Liver (tissue), 9 donors: ENCODE results near the gene TUSC2. TPM values are rescaled to one million over a fixed set of nuclear protein-coding genes. Genes with fewer than 3 reads are reported as not detected.

ENCODE experiments used
- DNase-seq: peaks from one replicate; pipeline ENCODE4 v3.0.0-alpha.2; 2017; ENCODE audit warnings: low spot score
- H3K27ac ChIP-seq, 2 donors: one replicate each; pipeline ENCODE4 v1.7.0; 2013; ENCODE audit warnings: inconsistent platforms in 2 of 2, low read length in 2 of 2, control low read depth in 1 of 2, low read depth in 1 of 2, mild to moderate bottlenecking in 1 of 2
- H3K27me3 ChIP-seq, 4 donors: one replicate each; pipeline versions ENCODE4 v1.6.1 to v1.7.0; 2013; ENCODE audit warnings: low read length in 3 of 4, inconsistent platforms in 1 of 4, mild to moderate bottlenecking in 1 of 4, moderate library complexity in 1 of 4; ENCODE audit not compliant: control insufficient read depth in 4 of 4, insufficient read depth in 4 of 4
- H3K36me3 ChIP-seq, 4 donors: one replicate each; pipeline versions ENCODE4 v1.6.1 to v1.7.0; 2013; ENCODE audit warnings: low read length in 3 of 4, mild to moderate bottlenecking in 3 of 4, low read depth in 1 of 4, moderate library complexity in 1 of 4; ENCODE audit not compliant: control insufficient read depth in 4 of 4, insufficient read depth in 3 of 4
- H3K4me1 ChIP-seq, 4 donors: one replicate each; pipeline versions ENCODE4 v1.6.1 to v1.7.0; 2013; ENCODE audit warnings: low read length in 3 of 4, mild to moderate bottlenecking in 3 of 4, moderate library complexity in 1 of 4; ENCODE audit not compliant: control insufficient read depth in 4 of 4, insufficient read depth in 4 of 4
- H3K4me3 ChIP-seq, 3 donors: one replicate each; pipeline versions ENCODE4 v1.6.1 to v1.7.0; 2013; ENCODE audit warnings: low read length in 3 of 3, control low read depth in 1 of 3, low read depth in 1 of 3, mild to moderate bottlenecking in 1 of 3
- H3K9ac ChIP-seq, 2 donors: one replicate each; pipeline ENCODE4 v1.7.0; 2013; ENCODE audit warnings: low read length in 2 of 2, mild to moderate bottlenecking in 2 of 2, moderate library complexity in 2 of 2, control low read depth in 1 of 2, low read depth in 1 of 2
- H3K9me3 ChIP-seq, 4 donors: one replicate each; pipeline versions ENCODE4 v1.6.1 to v1.7.0; 2013; ENCODE audit warnings: low read length in 3 of 4; ENCODE audit not compliant: control insufficient read depth in 4 of 4
- HNF4G ChIP-seq: IDR thresholded peaks from 2 replicates; pipeline ENCODE4 v1.6.1; 2016; ENCODE audit warnings: antibody characterized with exemption
- JUND ChIP-seq, 2 donors: IDR thresholded peaks; 2 replicates each; pipeline ENCODE4 v1.6.1; 2016; ENCODE audit warnings: antibody characterized with exemption in 2 of 2
- RXRA ChIP-seq, 2 donors: IDR thresholded peaks; 2 replicates each; pipeline ENCODE4 v1.6.1; 2017 to 2018; ENCODE audit warnings: antibody characterized with exemption in 2 of 2, mild to moderate bottlenecking in 1 of 2
- SP1 ChIP-seq: IDR thresholded peaks from 2 replicates; pipeline ENCODE4 v1.6.1; 2018; ENCODE audit warnings: antibody characterized with exemption, mild to moderate bottlenecking
- ZBTB33 ChIP-seq: IDR thresholded peaks from 2 replicates; pipeline ENCODE4 v1.6.1; 2016; ENCODE audit warnings: antibody characterized with exemption
- WGBS: extraction: QIAGEN DNeasy Blood & Tissue Kit; methylation state at CpG from one replicate; pipeline ENCODE4 v1.1.7; 2013; 5-methylcytosine and 5-hydroxymethylcytosine counted together
- polyA plus RNA-seq, 2 donors: library from polyadenylated mRNA; stranded (reverse) in 1 of 2; unstranded in 1 of 2; fragments of 200-250 nt in 1 of 2; fragments of >200 nt in 1 of 2; fragmentation: Nextera tagmentation in 1 of 2; extraction: Ambion mirVana in 1 of 2; gene quantifications; one replicate each; pipeline versions ENCODE4 v1.2.1 to v1.2.3, GENCODE V29; 2013 to 2015
- total RNA-seq, 2 donors: library from RNA; depleted of rRNA; stranded (reverse); fragments of >200 nt; gene quantifications; one replicate each; pipeline ENCODE4 v1.2.3, GENCODE V29; 2014
- donor health status: healthy.
- donor health status: healthy.
- donor health status: healthy.
- donor health status: healthy.
- donor health status: healthy.

The TUSC2 gene
- total and polyA plus RNA-seq, 4 donors = 12.7 to 37.7 (median 21.7) TPM

GRCh38 chr3:50275996-50276761 is 51.8 kb downstream of the TUSC2 start:
- no peak for DNase-seq
- Histone ChIP-seq H3K36me3 (no peaks in the 10 kb centered on the region), H3K9ac (no peak overlapping the region), H3K9me3 (no peaks in the 10 kb centered on the region), H3K4me1 (peaks cover 3 to 41% (median 19%) of the 10 kb centered on the region in 4 donors), H3K27me3 (peaks cover 0 to 2% (median 0%) of the 10 kb centered on the region in 4 donors), H3K4me3 (no peak overlapping the region), H3K27ac (no peak overlapping the region)
- 26% methylated on average over 79 of the region's 79 CpGs for WGBS
- TF ChIP-seq JUND (IDR thresholded peaks at IDR 0.05) (no peak), HNF4G (no peak), RXRA (IDR thresholded peaks at IDR 0.05) (no peak)

GRCh38 chr3:50275141-50275995 is 52.7 kb downstream of the TUSC2 start:
- no peaks in the 10 kb centered on the region for H3K36me3 ChIP-seq
- H3K4me1 ChIP-seq = peaks cover 3 to 41% (median 19%) of the 10 kb centered on the region in 4 donors
- TF ChIP-seq SP1 (no peak), ZBTB33 (no peak)

More at GRCh38 chr3:50275141-50275995, 52.7 kb downstream of the TUSC2 start:
- no peaks in the 10 kb centered on the region for H3K9me3 ChIP-seq
- H3K27me3 ChIP-seq = peaks cover 0 to 2% (median 0%) of the 10 kb centered on the region in 4 donors
- H3K9ac ChIP-seq = no peak overlapping the region
- no peak overlapping the region for H3K4me3 ChIP-seq
- WGBS = 22% methylated on average over 65 of the region's 65 CpGs
- DNase-seq = no peak
- H3K27ac ChIP-seq = no peak overlapping the region

Other genes with a start within 250 kb of the TUSC2 start
- gene RBM5, start 239.3 kb downstream of the TUSC2 start, total RNA-seq = 100 to 1,000 TPM in 1 of 2 donors, 10 to 100 TPM in 1; 94.0 to 142 TPM
- gene RBM5, start 239.3 kb downstream of the TUSC2 start, polyA plus RNA-seq = 10 to 100 TPM; 21.2 to 34.5 TPM
- gene SEMA3F, start 172.9 kb downstream of the TUSC2 start, total RNA-seq = 1 to 10 TPM; 1.6 to 4.8 TPM
- gene SEMA3F, start 172.9 kb downstream of the TUSC2 start, polyA plus RNA-seq = 1 to 10 TPM in 1 of 2 donors, under 1 TPM in 1; 0.60 to 2.7 TPM
- under 1 TPM in 1 of 2 donors, not detected in 1; 0.08 TPM for gene GNAT1, start 136.6 kb downstream of the TUSC2 start, total RNA-seq
- not detected for gene GNAT1, start 136.6 kb downstream of the TUSC2 start, polyA plus RNA-seq
- 100 to 1,000 TPM in 1 of 2 donors, 10 to 100 TPM in 1; 98.1 to 166 TPM for gene SLC38A3, start 123.0 kb downstream of the TUSC2 start, total RNA-seq
- 100 to 1,000 TPM; 114 to 180 TPM for gene SLC38A3, start 123.0 kb downstream of the TUSC2 start, polyA plus RNA-seq
- 10 to 100 TPM; 58.3 to 65.0 TPM for gene GNAI2, start 92.0 kb downstream of the TUSC2 start, total RNA-seq
- 10 to 100 TPM; 59.5 to 86.3 TPM for gene GNAI2, start 92.0 kb downstream of the TUSC2 start, polyA plus RNA-seq
- gene SEMA3B, start 59.1 kb downstream of the TUSC2 start, total RNA-seq = 1 to 10 TPM in 1 of 2 donors, under 1 TPM in 1; 0.56 to 1.5 TPM
- gene SEMA3B, start 59.1 kb downstream of the TUSC2 start, polyA plus RNA-seq = 1 to 10 TPM in 1 of 2 donors, under 1 TPM in 1; 0.40 to 1.3 TPM
- gene LSMEM2, start 49.1 kb downstream of the TUSC2 start, total RNA-seq = under 1 TPM in 1 of 2 donors, not detected in 1; 0.08 TPM
- under 1 TPM in 1 of 2 donors, not detected in 1; 0.03 TPM for gene LSMEM2, start 49.1 kb downstream of the TUSC2 start, polyA plus RNA-seq
- gene IFRD2, start 35.8 kb downstream of the TUSC2 start, total RNA-seq = 10 to 100 TPM; 55.7 to 66.1 TPM
- gene IFRD2, start 35.8 kb downstream of the TUSC2 start, polyA plus RNA-seq = 10 to 100 TPM; 60.3 to 91.2 TPM
- 1 to 10 TPM; 1.9 to 6.6 TPM for gene HYAL3, start 28.8 kb downstream of the TUSC2 start, total RNA-seq
- gene HYAL3, start 28.8 kb downstream of the TUSC2 start, polyA plus RNA-seq = 1 to 10 TPM; 1.8 to 2.0 TPM
- 1 to 10 TPM; 1.6 to 1.8 TPM for gene NAA80, start 28.8 kb downstream of the TUSC2 start, total RNA-seq
- 1 to 10 TPM; 2.3 to 5.5 TPM for gene NAA80, start 28.8 kb downstream of the TUSC2 start, polyA plus RNA-seq
- gene HYAL1, start 24.6 kb downstream of the TUSC2 start, total RNA-seq = 100 to 1,000 TPM in 1 of 2 donors, 10 to 100 TPM in 1; 87.6 to 155 TPM
- gene HYAL1, start 24.6 kb downstream of the TUSC2 start, polyA plus RNA-seq = 100 to 1,000 TPM in 1 of 2 donors, 10 to 100 TPM in 1; 82.3 to 156 TPM
- 10 to 100 TPM; 33.5 to 57.6 TPM for gene HYAL2, start 5.5 kb downstream of the TUSC2 start, total RNA-seq
- gene HYAL2, start 5.5 kb downstream of the TUSC2 start, polyA plus RNA-seq = 10 to 100 TPM; 19.5 to 32.9 TPM
- 10 to 100 TPM; 12.2 to 13.2 TPM for gene RASSF1, start 12.6 kb upstream of the TUSC2 start, total RNA-seq
- gene RASSF1, start 12.6 kb upstream of the TUSC2 start, polyA plus RNA-seq = 10 to 100 TPM in 1 of 2 donors, 1 to 10 TPM in 1; 6.5 to 10.3 TPM
- under 1 TPM; 0.09 to 0.75 TPM for gene ZMYND10, start 17.5 kb upstream of the TUSC2 start, total RNA-seq
- under 1 TPM; 0.23 to 0.31 TPM for gene ZMYND10, start 17.5 kb upstream of the TUSC2 start, polyA plus RNA-seq
- 10 to 100 TPM; 11.3 to 17.3 TPM for gene NPRL2, start 22.6 kb upstream of the TUSC2 start, total RNA-seq
- gene NPRL2, start 22.6 kb upstream of the TUSC2 start, polyA plus RNA-seq = 10 to 100 TPM; 11.4 to 16.6 TPM
- gene CYB561D2, start 22.6 kb upstream of the TUSC2 start, total RNA-seq = 10 to 100 TPM; 12.3 to 16.0 TPM
- 10 to 100 TPM; 28.2 TPM for gene CYB561D2, start 22.6 kb upstream of the TUSC2 start, polyA plus RNA-seq
- 10 to 100 TPM; 18.6 to 20.2 TPM for gene TMEM115, start 31.3 kb upstream of the TUSC2 start, total RNA-seq
- 10 to 100 TPM; 19.4 to 23.0 TPM for gene TMEM115, start 31.3 kb upstream of the TUSC2 start, polyA plus RNA-seq
- under 1 TPM; 0.17 to 0.19 TPM for gene CACNA2D2, start 175.4 kb upstream of the TUSC2 start, total RNA-seq
- under 1 TPM; 0.10 to 0.14 TPM for gene CACNA2D2, start 175.4 kb upstream of the TUSC2 start, polyA plus RNA-seq
- gene C3orf18, start 239.5 kb upstream of the TUSC2 start, total RNA-seq = 1 to 10 TPM; 1.8 to 2.7 TPM
- 1 to 10 TPM in 1 of 2 donors, under 1 TPM in 1; 0.54 to 1.1 TPM for gene C3orf18, start 239.5 kb upstream of the TUSC2 start, polyA plus RNA-seq
- gene HEMK1, start 241.3 kb upstream of the TUSC2 start, total RNA-seq = 1 to 10 TPM; 3.7 to 9.2 TPM
- 1 to 10 TPM; 8.7 to 9.5 TPM for gene HEMK1, start 241.3 kb upstream of the TUSC2 start, polyA plus RNA-seq